HPDE6-E6E7 (cell line): ENCODE results near the gene GRM3.

Experiments used
- DNase-seq: peaks from one replicate; pipeline ENCODE4 v3.0.0; 2011; ENCODE audit warnings: missing footprints; ENCODE audit errors: extremely low spot score

Gene GRM3

DNA sequence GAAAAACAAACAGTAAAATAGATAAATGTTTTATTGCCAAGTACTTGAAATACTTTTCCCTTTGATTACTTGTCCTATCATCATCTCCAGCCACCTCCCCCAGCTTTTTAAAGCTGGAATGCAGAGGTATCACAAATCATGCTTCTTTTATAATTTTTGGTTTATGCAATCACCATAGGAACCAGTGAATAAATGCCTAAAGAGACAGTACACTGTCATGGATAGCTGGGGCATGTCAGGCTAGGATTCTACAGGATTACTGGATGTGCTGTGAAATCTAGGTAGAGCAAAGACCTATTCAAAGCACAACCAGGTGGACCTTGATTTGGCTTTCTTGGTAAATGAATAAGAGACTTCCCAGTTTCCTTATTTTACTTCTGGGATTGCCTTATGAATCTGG is 257.2 kb downstream of the GRM3 start:
- no peak for DNase-seq

DNA sequence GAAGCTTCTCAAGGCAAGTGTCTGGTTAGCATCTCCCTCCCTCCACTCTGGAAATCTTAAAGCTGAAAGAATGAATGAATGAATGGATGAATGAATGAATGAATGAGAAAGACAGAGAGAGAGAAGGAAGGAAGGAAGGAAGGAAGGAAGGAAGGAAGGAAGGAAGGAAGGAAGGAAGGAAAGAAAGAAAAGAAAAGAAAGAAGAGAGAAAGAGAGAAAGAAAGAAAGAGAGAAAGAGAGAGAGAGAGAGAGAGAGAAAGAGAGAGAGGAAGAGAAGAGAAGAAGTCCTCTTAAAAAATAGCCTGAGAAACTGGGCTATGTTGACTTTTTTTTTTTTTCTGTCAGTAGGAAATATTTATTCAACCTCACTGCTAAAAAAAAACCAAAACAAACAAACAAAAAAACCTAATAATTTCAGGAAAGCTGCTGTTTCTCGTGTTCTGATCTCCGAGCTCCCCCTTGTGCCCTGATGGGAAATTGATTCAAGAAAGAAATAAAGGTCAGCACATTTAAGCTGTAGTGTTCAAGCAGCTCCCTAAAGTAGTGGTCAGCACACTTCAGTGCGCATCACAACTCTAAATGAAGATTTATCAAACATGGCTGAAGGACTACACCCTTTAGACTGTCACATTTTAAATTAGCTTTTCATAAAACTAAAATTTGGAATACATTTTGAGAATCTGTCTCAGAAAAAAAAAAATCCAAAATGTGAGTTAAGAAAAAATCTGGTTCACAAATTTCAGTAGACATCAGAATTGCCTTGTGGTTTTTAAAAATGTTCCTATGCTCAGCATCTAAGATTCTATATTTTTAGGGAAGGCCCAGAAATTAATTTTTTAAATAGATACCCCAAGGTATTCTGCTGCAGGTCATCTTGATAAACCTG is 261.5 kb downstream of the GRM3 start:
- no peak for DNase-seq

DNA sequence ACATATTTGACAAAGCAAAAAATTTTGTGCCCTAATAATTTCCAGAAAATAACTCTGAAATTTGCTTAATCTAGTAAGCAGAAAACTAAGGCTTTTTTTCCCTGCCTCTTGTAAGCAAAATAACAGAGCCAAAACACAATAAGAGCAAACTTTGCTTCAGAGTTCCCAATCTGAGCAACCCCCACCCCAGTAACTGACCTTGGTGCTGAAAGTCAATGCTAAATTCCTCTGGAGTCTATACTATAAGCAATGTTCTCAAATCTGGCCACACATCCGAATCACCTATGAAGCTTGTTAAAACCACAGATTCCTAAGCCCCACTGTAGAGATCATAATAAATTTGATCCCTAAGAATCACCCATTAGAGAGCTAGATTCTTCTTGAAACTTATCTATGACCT is 265.2 kb downstream of the GRM3 start:
- DNase-seq, result no peak

DNA sequence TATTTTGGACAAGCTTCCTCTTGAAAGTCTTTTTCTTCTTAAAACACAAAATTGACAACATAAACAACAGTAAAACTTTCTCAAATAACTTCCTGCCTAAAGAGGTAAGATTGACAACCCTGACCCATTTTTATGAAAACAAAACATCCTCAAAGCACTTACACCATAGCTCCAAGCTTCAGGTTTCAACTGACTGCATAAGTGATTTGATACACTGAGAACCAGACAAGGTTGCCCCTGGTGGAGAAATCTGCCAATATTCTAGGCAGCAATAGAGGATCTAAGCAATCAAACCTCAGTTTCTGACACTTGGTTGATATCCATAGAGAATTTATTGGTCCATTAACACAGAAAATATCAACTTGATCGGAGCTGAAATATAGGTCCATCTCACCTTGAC is 267.9 kb downstream of the GRM3 start:
- no peak for DNase-seq

DNA sequence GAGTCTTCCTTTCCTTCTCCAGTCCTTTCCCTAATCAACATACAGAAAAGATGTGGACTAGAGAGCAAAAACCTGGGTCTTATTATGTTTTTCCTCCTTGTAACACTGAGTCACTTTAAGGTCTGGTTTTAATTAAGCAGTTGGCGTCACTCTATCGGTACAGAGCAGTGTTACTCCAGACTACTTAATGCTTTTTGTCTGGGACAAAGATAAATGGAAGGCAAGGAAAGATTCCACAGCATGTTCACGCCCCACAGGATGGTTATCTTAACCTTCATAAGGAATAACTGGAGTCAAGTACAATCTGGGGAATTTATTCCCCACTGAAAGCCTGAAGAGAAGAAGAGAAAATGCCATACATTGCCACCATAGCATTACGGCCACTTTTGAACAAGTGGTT is 270.0 kb downstream of the GRM3 start:
- no peak for DNase-seq
